Stimulated activated CD8-positive, alpha-beta memory T cell treated with anti-CD3 and anti-CD28 coated beads, Interleukin-4, amount 100 ng/mL, for 4 hours (primary cell): ENCODE data around the gene TIGD3.
"Not testable (repeated sequence)": the region's sequence is repeated elsewhere in the genome, so short reads cannot be mapped to it uniquely, and the experiment has no call there.

Source experiments
- DNase-seq, 2 donors: peaks; one replicate each; pipeline ENCODE4 v3.0.0-alpha.2; 2020; ENCODE audit warnings: low read depth in 2 of 2, low spot score in 1 of 2

TIGD3 gene

DNA sequence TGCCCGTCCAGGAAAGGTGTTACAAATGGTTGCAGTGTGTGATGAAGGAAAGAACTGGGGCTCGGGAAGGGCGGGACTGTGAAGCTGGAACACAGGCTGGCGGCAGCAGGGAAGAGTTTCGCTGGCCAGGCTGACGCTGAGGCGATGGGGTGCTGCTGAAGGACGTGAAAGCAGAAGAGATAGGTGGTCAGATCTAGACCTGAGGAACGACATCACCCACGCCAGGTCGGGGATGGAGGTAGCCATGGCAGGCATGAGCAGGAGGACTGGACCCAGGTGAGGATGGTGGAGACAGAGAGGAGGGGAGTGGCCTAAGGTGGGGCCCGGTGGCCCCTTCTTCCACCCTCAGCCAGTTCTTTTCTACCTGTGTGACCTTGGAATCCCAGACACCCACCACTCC is 30.7 kb upstream of the TIGD3 start:
- no peak for DNase-seq

DNA sequence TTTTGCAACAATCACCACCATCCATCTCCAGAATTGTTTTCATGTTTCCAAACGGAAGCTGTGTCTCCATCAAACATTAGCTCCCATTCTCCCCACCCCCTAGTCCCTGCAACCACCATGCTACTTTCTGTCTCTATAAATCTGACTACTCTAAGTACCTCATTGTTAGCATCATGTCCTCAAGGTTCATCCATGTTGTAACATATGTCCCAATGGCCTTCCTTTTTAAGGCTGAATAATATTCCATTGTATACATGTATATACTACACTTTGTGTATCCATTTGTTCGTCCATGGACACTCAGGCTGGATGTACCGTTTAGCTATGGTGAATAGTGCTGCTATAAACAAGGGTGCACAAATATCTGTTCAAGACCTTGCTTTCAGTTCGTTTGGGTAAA is 29.1 kb upstream of the TIGD3 start:
- DNase-seq, result no peak

DNA sequence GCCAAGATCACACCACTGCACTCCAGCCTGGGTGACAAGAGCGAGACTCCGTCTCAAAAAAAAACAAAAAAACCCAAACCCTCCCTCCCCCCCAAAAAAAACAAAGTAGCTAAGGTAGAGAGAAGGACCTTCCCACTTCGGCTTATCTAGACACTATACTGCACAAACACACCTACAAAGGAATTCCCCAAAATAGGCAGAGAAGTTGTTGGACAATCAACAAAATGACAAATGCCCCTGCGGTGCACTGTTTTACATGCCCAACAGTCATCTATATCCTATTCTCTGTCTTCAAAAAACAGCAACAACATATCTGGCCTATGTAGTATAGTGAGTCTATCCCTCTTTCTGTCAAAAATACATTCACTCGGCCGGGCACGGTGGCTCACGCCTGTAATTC is 27.5 kb upstream of the TIGD3 start:
- DNase-seq, result no peak

DNA sequence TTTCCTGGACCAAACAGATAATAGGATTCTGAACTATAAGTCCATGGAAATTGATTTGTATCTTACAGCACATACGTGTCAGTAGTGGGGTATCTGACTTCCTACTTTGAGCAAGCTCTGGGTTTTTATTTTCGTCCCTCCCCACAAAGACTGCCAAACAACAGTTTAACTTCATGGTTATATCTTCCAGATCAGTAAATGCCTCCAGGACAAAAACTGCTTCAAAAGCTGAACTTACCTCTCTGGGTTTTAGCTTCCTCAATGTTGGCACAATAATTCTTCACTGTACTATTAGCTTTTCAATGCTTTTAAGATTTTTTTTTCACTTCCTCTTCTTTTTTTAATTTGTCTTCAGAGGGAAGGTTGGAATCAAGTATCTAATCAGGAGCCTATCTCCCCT is 25.1 kb upstream of the TIGD3 start:
- DNase-seq, result no peak

DNA sequence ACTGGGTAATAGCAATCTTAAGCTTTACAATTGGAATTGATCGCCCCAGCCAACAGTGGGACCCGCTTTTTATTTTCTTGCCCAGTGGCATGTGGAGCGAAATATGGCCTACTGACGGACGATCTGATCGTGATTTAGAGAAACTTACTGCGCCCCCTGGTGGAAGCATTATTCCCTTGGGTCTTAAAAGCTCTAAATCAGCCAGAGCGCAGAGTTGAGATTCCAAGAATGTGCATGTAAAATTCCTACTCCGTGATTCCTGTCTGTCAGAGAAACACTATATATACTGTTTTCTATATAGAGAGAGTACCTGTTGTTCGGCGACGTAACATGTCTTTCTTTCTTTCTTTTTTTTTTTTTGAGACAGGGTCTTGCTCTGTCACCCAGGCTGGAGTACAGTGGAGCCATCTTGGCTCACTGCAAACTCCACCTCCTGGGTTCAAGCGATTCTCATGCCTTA is 24.6 kb upstream of the TIGD3 start:
- peak; percentile 57 to 83 for DNase-seq

DNA sequence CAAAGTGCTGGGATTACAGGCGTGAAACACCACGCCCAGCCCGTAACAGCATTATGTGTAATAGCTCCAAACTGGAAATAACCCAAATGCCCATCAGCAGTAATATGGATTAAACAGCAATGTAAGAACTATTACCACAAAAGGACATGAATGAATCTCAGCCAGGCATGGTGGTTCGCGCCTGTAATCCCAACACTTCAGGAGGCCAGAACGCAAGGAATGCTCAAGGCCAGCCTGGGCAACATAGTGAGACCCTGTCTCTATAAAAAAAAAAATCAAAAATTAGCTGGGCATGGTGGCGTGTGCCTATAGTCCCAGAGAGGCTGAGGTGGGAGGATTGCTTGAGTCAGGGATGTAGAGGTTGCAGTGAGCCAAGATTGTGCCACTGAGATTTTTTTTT is 24.0 kb upstream of the TIGD3 start:
- DNase-seq, result no peak

DNA sequence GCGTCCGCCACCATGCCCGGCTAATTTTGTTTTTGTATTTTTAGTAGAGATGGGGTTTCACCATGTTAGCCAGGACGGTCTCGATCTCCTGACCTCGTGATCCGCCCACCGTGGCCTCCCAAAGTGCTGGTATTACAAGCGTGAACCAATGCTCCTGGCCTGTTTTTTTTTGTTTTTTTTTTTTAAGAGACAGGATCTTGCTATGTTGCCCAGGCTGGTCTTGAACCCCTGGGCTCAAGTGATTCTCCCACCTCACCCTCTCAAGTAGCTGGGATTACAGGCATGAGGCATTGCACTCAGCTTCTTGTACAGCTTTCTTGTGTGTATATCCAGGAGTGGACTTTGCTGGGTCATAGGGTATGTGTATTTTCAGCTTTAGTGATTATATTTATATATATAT is 22.0 kb upstream of the TIGD3 start:
- DNase-seq, result not testable (repeated sequence)

DNA sequence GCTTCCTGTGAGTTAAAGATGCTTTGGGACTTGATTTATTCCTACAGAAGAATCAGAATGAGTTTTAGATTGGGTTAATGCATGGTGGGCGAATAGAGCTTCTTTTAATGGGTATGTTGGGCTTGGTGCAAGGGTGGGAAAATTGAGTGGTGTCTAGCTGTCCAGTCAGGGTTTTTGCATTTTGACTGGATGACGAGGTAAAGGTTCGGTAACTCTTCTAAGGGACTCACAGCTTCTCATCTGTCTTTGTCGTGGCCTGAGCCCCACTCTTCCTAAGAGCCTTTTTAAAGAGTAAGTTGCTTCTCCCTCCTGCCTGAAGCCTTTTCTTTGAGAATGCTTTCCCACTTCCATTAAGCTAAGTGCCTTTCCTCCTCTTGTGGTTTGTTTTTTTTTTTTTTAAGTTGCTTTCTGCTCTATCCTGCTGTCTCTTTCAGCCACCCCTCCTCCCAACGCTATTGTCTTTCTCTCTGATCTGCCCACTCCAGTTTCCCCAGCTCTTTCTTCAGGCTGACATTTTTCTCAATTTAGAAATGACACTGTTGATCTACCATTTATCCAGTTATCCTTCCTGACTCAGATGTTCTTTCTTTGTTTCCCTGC is 19.8 kb upstream of the TIGD3 start:
- DNase-seq, result no peak

DNA sequence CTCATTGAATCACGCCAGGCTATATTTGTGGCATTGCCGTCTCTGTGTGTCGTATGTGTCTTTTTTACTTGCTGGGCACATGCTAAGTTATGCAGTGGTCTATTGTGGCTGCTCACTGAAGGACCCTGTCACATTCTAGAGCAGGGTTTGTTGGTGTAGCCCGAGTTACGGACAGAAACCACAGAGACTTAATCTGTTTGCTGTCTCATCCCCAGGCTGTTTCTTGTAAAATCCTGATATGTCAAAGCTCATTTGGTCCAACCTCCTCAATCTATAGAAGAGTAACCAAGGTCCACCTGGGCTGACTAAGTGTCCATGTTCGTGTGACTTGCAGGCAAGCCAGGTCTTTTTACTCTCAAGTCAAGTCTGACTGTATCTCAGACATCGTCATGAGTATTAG is 15.9 kb upstream of the TIGD3 start:
- DNase-seq, result no peak

DNA sequence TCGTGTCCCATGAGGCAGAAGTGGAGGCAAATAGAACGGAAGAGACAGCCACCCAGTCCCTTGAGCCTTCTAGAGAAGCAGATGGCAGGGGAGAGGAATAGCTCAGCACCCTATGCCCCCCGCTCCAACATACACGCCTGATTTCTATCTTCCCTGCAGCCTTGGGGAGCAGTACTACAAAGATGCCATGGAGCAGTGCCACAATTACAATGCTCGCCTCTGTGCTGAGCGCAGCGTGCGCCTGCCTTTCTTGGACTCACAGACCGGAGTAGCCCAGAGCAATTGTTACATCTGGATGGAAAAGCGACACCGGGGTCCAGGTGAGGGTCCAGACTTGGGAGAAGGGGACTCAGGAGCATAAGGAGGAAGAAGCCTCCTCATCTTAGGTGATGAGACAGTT is 14.3 kb upstream of the TIGD3 start:
- DNase-seq, result no peak

DNA sequence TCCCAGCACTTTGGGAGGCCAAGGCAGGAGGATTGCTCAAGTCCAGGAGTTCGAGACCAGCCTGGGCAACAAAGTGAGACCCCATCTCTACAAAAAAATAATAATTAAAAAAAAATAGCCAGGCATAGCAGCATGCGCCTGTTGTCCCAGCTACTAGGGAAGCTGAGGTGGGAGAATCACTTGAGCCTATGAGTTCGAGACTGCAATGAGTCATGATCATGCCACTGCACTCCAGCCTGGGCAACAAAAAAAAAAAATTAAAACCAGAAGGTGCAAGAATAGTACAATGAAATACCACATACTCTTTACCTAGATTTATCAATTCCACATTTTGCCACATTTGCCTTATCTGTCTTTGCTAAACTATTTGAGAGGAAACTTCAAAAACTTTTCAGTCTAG is 12.7 kb upstream of the TIGD3 start:
- DNase-seq, result no peak

DNA sequence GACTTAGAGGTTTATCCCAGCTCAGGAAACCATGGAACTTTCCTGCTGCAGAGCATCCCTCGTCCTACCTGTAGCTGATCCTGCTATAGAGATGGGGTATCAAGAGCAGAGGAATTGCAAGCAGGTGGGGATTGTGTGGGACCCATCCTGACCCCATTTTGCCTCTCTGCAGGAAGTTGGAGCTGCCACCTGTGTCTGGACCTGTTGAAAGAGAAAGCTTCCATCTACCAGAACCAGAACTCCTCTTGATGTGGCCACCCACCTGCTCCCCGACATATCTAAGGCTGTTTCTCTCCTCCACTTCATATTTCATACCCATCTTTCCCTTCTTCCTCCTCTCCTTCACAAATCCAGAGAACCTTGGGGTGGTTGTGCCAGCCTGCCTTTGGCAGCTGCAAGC is 3.0 kb upstream of the TIGD3 start:
- DNase-seq, result no peak

DNA sequence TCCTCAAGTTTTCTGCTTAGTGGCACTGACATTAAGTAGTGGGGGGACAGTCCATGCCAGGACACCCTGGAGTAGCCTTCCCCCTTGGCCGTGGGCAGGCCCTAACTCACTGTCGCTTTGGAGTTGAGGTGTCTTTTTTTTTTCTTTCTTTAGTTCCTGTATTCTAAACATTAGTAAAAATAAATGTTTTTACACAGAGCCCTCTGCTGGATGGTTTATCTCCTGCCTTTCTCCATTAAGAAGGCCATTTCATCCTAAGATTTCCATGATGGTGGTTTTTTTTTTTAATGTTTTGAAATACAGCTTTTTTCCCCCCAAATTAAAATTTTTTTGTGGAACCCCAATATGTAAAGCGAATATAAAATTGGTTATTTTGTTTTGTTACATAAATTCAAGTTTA is 1.8 kb upstream of the TIGD3 start:
- DNase-seq, result no peak

DNA sequence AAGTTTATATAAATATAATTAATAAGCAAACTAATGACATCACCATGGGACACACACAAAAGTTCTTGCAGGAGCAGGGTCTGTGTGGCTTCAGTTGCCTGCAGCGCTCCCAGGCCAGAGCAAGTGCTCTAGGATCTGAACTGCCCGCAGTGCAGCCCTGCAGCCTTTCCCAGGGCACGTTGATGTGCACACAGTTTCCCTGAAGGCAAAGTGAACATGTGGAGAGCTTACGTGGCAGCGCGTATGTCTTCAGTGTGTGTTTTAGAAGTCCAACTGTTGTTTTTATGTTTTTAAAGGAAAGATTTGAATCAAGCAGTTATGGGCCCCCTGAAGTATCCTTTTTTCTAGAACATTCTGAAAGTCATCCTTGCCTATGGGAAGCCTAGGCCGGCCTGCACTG is 1.2 kb upstream of the TIGD3 start:
- DNase-seq, result no peak

DNA sequence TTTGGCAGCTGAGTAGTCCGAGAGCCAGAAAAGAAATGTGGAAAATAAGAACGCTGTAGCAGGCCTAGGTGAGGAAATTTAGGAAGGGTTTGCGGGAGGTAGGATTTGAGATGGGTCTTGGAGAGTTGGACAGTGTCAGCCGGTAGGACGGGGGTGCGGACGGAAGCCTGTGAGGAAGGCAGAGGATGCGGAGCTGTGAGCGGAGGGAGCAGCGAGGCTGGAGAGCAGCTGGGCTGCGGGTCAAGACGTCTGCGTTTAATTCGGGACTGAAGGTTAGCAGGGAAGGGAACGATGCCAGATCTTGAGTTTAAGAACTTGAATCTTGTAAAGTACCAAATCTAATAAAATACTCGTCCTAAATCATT is 669 bp upstream of the TIGD3 start:
- no peak for DNase-seq

DNA sequence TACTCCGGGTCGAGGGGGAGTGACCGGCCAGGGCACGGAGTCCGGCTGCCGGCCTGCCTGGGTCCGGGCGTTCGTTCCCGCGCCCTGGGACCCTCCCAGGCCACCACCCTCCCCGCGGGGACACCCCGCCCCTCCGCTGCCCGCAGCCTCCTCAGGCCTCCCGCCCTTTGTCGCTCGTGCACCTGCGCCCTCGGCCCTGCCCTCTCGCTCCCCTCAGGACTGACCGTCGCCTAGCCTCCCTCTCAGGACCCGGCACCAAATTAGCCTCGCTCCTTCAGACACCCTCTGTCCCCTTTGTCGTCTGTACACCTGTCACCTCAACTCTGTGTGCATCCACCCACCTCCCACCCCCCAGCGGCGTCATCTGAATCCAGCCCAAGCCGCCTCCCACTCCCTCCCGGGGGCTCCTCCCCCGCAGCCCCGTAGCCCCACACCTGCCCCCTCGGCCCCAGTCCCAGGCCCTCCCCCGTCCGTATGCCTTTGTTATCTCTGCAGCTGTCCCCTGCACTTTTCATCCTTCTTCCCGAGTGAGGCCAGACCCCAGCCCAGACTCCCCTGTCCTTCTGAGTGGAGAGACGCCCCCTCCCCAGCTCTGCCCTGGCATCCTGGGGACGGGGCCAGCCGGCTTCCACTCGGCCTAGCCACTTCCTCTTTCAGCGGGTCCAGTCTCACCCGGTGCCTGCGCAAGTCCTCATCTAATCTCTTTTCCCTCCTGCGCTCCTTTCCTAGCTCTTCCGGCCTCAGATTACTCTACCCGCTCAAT is 643 bp downstream of the TIGD3 start:
- DNase-seq, result peak; percentile 24 to 52

DNA sequence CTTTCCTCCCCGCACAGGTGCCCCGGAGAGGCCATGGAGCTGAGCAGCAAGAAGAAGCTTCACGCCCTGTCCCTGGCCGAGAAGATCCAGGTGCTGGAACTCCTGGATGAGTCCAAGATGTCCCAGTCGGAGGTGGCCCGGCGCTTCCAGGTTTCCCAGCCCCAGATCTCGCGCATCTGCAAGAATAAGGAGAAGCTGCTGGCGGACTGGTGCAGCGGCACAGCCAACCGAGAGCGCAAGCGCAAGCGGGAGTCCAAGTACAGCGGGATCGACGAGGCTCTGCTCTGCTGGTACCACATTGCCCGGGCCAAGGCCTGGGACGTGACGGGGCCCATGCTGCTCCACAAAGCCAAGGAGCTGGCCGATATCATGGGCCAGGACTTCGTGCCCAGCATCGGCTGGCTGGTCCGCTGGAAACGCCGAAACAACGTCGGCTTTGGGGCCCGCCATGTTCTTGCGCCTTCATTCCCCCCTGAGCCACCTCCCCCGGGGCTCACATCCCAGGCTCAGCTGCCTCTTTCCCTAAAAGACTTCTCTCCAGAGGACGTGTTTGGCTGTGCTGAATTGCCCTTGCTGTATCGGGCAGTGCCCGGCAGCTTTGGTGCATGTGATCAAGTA is 1.3 kb downstream of the TIGD3 start:
- no peak for DNase-seq

DNA sequence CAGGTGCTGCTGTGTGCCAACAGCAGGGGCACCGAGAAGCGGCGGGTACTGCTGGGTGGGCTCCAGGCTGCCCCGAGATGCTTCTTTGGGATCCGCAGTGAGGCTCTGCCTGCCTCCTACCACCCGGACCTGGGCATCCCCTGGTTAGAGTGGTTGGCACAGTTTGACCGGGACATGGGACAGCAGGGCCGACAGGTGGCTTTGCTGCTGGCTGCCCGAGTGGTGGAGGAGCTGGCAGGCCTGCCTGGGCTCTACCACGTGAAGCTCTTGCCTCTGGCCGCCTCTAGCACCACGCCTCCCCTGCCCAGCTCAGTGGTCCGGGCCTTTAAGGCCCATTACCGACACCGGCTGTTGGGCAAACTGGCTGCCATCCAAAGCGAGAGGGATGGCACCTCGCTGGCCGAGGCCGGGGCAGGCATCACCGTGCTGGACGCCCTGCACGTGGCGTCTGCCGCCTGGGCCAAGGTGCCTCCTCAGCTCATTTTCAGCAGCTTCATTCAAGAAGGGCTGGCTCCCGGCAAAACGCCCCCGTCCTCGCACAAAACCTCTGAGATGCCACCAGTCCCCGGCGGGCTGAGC is 1.9 kb downstream of the TIGD3 start:
- no peak for DNase-seq

DNA sequence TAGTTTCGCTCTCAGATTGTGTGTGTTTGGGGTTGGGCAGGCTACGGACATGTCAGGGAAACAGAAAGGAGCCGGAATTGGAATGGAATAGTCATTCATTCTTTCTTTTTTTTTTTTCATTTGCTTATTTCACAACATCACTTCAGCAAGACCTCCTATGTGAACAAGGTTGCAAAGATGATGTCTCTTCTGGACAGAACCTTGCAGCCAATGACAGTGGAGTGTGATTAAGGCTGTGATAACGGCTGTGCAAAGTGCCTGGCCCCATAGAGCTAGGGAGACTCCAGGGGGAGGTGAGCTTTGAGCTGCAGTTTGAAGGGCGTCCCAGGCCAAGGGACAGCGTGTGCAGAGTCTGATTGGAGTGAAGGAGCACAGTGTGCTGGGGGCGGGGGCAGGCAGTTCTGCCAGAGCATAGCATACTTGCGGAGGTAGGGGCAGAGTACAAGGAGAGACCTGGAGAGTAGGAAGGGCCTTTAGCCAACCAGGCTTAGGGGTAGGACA is 3.4 kb downstream of the TIGD3 start:
- DNase-seq, result no peak

DNA sequence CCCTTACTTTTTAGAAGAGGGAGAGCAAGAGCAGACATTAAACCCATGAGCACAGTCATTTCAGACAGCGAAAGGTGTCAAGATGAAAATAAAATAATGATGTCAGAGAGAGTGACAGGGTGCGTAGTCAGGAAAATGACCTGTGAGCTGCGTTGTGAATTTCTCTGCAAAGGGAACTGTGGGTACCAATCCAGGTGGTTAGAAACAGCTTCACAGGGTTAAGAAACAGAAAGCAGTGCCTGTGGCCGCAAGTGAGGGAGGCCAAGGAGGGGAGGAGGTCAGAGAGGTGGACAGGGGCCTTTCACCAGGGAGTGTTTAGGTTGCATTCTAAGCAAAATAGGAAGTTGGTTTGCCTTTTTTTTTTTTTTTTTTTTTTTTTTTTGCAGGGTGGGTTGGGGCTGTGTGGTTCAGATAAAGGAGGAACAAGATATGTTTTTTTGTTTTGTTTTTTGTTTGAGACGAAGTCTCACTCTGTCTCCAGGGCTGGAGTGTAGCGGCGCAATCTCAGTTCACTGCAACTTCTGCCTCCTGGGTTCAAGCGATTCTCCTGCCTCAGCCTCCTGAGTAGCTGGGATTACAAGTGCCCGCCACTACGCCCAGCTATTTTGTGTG is 7.9 kb downstream of the TIGD3 start:
- DNase-seq, result no peak

DNA sequence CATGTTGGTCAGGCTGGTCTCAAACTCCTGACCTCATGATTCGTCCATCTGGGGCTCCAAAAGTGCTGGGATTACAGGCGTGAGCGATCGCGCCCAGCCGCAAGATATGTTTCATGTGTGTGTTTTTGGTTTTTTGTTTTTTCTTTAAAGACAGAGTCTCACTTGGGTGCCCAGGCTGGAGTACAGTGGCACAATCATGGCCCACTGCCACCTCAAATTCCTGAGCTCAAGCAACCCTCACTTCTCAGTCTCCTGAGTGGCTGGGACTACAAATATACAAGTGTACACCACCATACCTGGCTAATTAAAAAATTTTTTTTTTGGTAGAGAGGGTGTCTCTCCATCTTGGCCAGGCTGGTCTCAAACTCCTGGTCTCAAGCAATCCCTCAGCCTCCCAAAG is 8.4 kb downstream of the TIGD3 start:
- no peak for DNase-seq

DNA sequence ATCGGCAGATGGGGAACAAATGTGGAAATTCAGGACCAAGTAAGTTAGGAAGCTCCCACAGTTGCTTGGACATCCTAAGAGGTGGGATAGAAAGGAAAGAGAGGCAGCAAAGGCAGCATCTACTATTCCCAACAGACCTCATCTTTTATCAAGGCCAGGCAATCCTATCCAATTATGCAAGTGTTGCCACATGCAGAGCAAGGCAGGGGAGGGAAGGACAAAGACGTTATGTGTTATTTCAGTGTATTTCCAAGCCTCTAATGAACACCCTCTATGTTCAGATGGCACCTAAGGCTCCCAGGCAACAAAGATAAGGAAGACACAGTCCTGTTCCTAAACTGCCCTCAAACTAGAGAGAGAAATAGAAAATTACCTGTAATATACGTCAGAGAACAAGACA is 9.2 kb downstream of the TIGD3 start:
- DNase-seq, result no peak
